H1 (cell line): ENCODE measurements around the gene SETDB2. TPM values are rescaled to one million over a fixed set of nuclear protein-coding genes. Genes with fewer than 3 reads are reported as not detected.

Experiments
- CTCF ChIA-PET: fragments of 300-600 bp; sonication (Branson Sonifier 250); formaldehyde crosslinking; loops from one replicate; lab custom pipeline; 2021; ENCODE audit not compliant: partially characterized antibody; lab: Charles Lee
- POLR2A ChIA-PET: fragments of 300-600 bp; sonication (Branson Sonifier 250); formaldehyde crosslinking; loops from one replicate; lab custom pipeline; 2021; ENCODE audit warnings: inconsistent platforms; ENCODE audit not compliant: partially characterized antibody; lab: Charles Lee
- DNase-seq, 2 experiments: peaks; one replicate each; pipeline versions ENCODE4 v3.0.0 to v3.0.0-alpha.2; 2010 to 2022; ENCODE audit warnings: low spot score in 2 of 2, low read depth in 1 of 2, mixed read lengths in 1 of 2
- FAIRE-seq: peaks from 2 replicates; lab custom pipeline; 2011; peaks lifted over from hg19 to GRCh38; lab: Jason Lieb, UNC
- H2AFZ ChIP-seq: 2 replicates; pipeline ENCODE4 v1.8.1; 2012; ENCODE audit warnings: low read length, inconsistent platforms
- H2AK5ac ChIP-seq: 2 replicates; pipeline ENCODE4 v1.6.1; 2013; ENCODE audit warnings: low read depth, low read length
- H2BK120ac ChIP-seq: replicated peaks from 2 replicates; pipeline ENCODE3; 2013; ENCODE audit warnings: low read depth, low read length, inconsistent platforms
- H2BK12ac ChIP-seq: 2 replicates; pipeline ENCODE4 v1.6.1; 2013; ENCODE audit warnings: low read depth, low read length
- H2BK15ac ChIP-seq: 2 replicates; pipeline ENCODE4 v1.6.1; 2013; ENCODE audit warnings: low read length
- H2BK20ac ChIP-seq: 2 replicates; pipeline ENCODE4 v1.6.1; 2013; ENCODE audit warnings: low read length
- H2BK5ac ChIP-seq: 2 replicates; pipeline ENCODE4 v1.6.1; 2013; ENCODE audit warnings: low read depth, low read length
- H3K14ac ChIP-seq: 2 replicates; pipeline ENCODE4 v1.6.1; 2013; ENCODE audit warnings: inconsistent platforms; ENCODE audit not compliant: insufficient read length
- H3K18ac ChIP-seq: 2 replicates; pipeline ENCODE4 v1.6.1; 2013; ENCODE audit warnings: low read length; ENCODE audit errors: extremely low read depth
- H3K23ac ChIP-seq: 2 replicates; pipeline ENCODE4 v1.6.1; 2013; ENCODE audit warnings: inconsistent platforms; ENCODE audit not compliant: insufficient read length
- H3K23me2 ChIP-seq: 2 replicates; pipeline ENCODE4 v1.6.1; 2013; ENCODE audit warnings: low read depth, low read length
- H3K27ac ChIP-seq: 2 replicates; pipeline ENCODE4 v1.6.1; 2011; ENCODE audit warnings: low read depth, low read length, inconsistent platforms
- H3K27me3 ChIP-seq, 4 experiments: replicated peaks in 1 of 4; 1 replicate in 1 of 4; 2 replicates in 3 of 4; pipeline versions ENCODE4 v1.6.1 to v1.8.1; 2011 to 2013; ENCODE audit warnings: low read length in 3 of 4, mild to moderate bottlenecking in 3 of 4, inconsistent platforms in 2 of 4, mixed read lengths in 2 of 4, moderate library complexity in 1 of 4; ENCODE audit not compliant: control insufficient read depth in 3 of 4, insufficient read depth in 3 of 4; ENCODE audit errors: extremely low read depth in 1 of 4
- H3K36me3 ChIP-seq, 4 experiments: 2 replicates each; pipeline versions ENCODE4 v1.6.1 to v1.8.1; 2011 to 2013; ENCODE audit warnings: mild to moderate bottlenecking in 4 of 4, low read length in 3 of 4, moderate library complexity in 2 of 4, control low read depth in 1 of 4, inconsistent platforms in 1 of 4; ENCODE audit not compliant: insufficient read depth in 4 of 4, control insufficient read depth in 2 of 4
- H3K4ac ChIP-seq: replicated peaks from 2 replicates; pipeline ENCODE3; 2013; ENCODE audit warnings: low read length, low read depth, mixed read lengths, inconsistent platforms; ENCODE audit not compliant: insufficient read length
- H3K4me1 ChIP-seq, 4 experiments: replicated peaks in 1 of 4; 1 replicate in 1 of 4; 2 replicates in 3 of 4; pipeline versions ENCODE4 v1.6.1 to v1.8.1; 2011 to 2013; ENCODE audit warnings: low read length in 3 of 4, inconsistent platforms in 2 of 4, mixed read lengths in 1 of 4; ENCODE audit not compliant: insufficient read depth in 4 of 4, control insufficient read depth in 3 of 4
- H3K4me2 ChIP-seq, 2 experiments: 2 replicates each; pipeline versions ENCODE4 v1.6.1 to v1.8.1; 2011 to 2013; ENCODE audit warnings: low read depth in 2 of 2, low read length in 2 of 2, control low read depth in 1 of 2, inconsistent platforms in 1 of 2, mild to moderate bottlenecking in 1 of 2; ENCODE audit not compliant: insufficient read depth in 1 of 2
- H3K4me3 ChIP-seq, 4 experiments: fragments of 200-600, 300-600 bp in 1 of 4; sonication (generic), shearing (Covaris generic), sonication (Bioruptor Twin) in 1 of 4; 2 replicates each; pipeline versions ENCODE4 v1.5.1 to v1.8.1; 2011 to 2016; ENCODE audit warnings: low read length in 4 of 4, low read depth in 3 of 4, control low read depth in 2 of 4, inconsistent platforms in 2 of 4, mild to moderate bottlenecking in 2 of 4, mixed read lengths in 1 of 4, moderate library complexity in 1 of 4; ENCODE audit not compliant: insufficient read depth in 2 of 4; ENCODE audit errors: extremely low read depth in 1 of 4
- H3K56ac ChIP-seq: replicated peaks from 2 replicates; pipeline ENCODE3; 2013; ENCODE audit warnings: low read depth, mild to moderate bottlenecking, mixed read lengths, low read length, inconsistent platforms; ENCODE audit not compliant: insufficient read length
- H3K79me1 ChIP-seq: 2 replicates; pipeline ENCODE4 v1.6.1; 2013; ENCODE audit warnings: low read depth, low read length, control low read depth
- H3K79me2 ChIP-seq, 2 experiments: 2 replicates each; pipeline versions ENCODE4 v1.6.1 to v1.8.1; 2012 to 2013; ENCODE audit warnings: low read length in 2 of 2, mild to moderate bottlenecking in 2 of 2, inconsistent platforms in 1 of 2; ENCODE audit not compliant: insufficient read depth in 2 of 2, control insufficient read depth in 1 of 2
- H3K9ac ChIP-seq, 4 experiments: replicated peaks in 1 of 4; 1 replicate in 1 of 4; 2 replicates in 3 of 4; pipeline versions ENCODE4 v1.6.1 to v1.8.1; 2011 to 2013; ENCODE audit warnings: low read depth in 3 of 4, low read length in 3 of 4, control low read depth in 2 of 4, mild to moderate bottlenecking in 2 of 4, moderate library complexity in 2 of 4, inconsistent platforms in 1 of 4; ENCODE audit errors: extremely low read depth in 1 of 4
- H3K9me3 ChIP-seq, 2 experiments: 2 replicates each; pipeline versions ENCODE4 v1.6.1 to v1.8.1; 2012 to 2013; ENCODE audit warnings: mild to moderate bottlenecking in 2 of 2, moderate library complexity in 2 of 2, control low read depth in 1 of 2, inconsistent platforms in 1 of 2, low read depth in 1 of 2, low read length in 1 of 2, mixed read lengths in 1 of 2; ENCODE audit not compliant: insufficient read depth in 2 of 2
- H4K20me1 ChIP-seq, 2 experiments: replicated peaks in 1 of 2; 2 replicates each; pipeline versions ENCODE3 to v1.8.1; 2011 to 2013; ENCODE audit warnings: inconsistent platforms in 2 of 2, low read length in 2 of 2, mild to moderate bottlenecking in 1 of 2; ENCODE audit not compliant: insufficient read depth in 2 of 2, control insufficient read depth in 1 of 2
- H4K5ac ChIP-seq: 2 replicates; pipeline ENCODE4 v1.6.1; 2013; ENCODE audit warnings: low read length, low read depth, mixed read lengths, inconsistent platforms; ENCODE audit not compliant: insufficient read length
- H4K8ac ChIP-seq: 2 replicates; pipeline ENCODE4 v1.8.0; 2013; ENCODE audit warnings: mild to moderate bottlenecking, moderate library complexity, low read length, inconsistent platforms; ENCODE audit not compliant: insufficient read depth; ENCODE audit errors: extremely low read depth
- H4K91ac ChIP-seq: replicated peaks from 2 replicates; pipeline ENCODE3; 2013; ENCODE audit warnings: low read length, mixed read lengths, inconsistent platforms; ENCODE audit not compliant: insufficient read length
- CBX8 ChIP-seq: fragments of 300-800, 300-1000 bp; sonication (generic); IDR thresholded peaks from 2 replicates; pipeline ENCODE4 v1.7.1; 2016; ENCODE audit warnings: low read depth, low read length, borderline replicate concordance
- RAD21 ChIP-seq, 2 experiments: IDR thresholded peaks in 1 of 2; conservative IDR thresholded peaks in 1 of 2; 2 replicates each; pipeline ENCODE4 v1.6.1; 2011; ENCODE audit warnings: low read depth in 2 of 2, low read length in 2 of 2, improper control_type of control experiment in 1 of 2, inconsistent platforms in 1 of 2, mild to moderate bottlenecking in 1 of 2, moderate library complexity in 1 of 2
- WGBS, 2 experiments: shearing (Covaris generic) in 1 of 2; methylation state at CpG; one replicate each; pipeline versions ENCODE4 v1.1.6 to v1.1.7; 2013 to 2015; ENCODE audit warnings: low lambda C conversion rate in 2 of 2, mixed read lengths in 2 of 2, inconsistent platforms in 1 of 2, low coverage in 1 of 2, missing lambda C conversion rate in 1 of 2; ENCODE audit not compliant: insufficient replicate concordance in 2 of 2, insufficient coverage in 1 of 2, insufficient read length in 1 of 2; ENCODE audit errors: extremely low coverage in 1 of 2, missing lambda C conversion rate in 1 of 2; 5-methylcytosine and 5-hydroxymethylcytosine counted together
- polyA plus RNA-seq, 7 experiments: library from polyadenylated mRNA; depleted of rRNA in 3 of 7; stranded (reverse) in 5 of 7; unstranded in 2 of 7; fragments of >200 nt in 5 of 7; fragments of 200-250 nt in 2 of 7; gene quantifications; 1 replicate in 5 of 7; 2 replicates in 1 of 7; 4 replicates in 1 of 7; pipeline versions ENCODE4 v1.2.1 to v1.2.3, GENCODE V29; 2011 to 2013; ENCODE audit warnings: missing spikeins in 2 of 7, mixed read lengths in 2 of 7
- total RNA-seq: library from RNA; stranded (reverse); fragmentation: NEBNext Ultra II Directional; extraction: Animal tissue kit (Norgen Biotek cat#: 25700); gene quantifications from 2 replicates; pipeline ENCODE4 v1.2.1, GENCODE V29; 2021
- TF ChIP-seq, protein P1 (sequence below), 3 experiments: IDR thresholded peaks; 1 replicate in 2 of 3; 2 replicates in 1 of 3; pipeline versions ENCODE4 v1.5.1 to v1.6.1; 2011; ENCODE audit warnings: low read length in 3 of 3, mild to moderate bottlenecking in 3 of 3, inconsistent platforms in 2 of 3, low read depth in 1 of 3, moderate library complexity in 1 of 3; ENCODE audit not compliant: insufficient read depth in 1 of 3; ENCODE audit errors: control extremely low read depth in 1 of 3

SETDB2 gene
- total and polyA plus RNA-seq, 2 of the 8 experiments (the other 6 are each of a cell fraction or from before 2014, with no cell fraction given), result 1.2 to 6.1 TPM

DNA sequence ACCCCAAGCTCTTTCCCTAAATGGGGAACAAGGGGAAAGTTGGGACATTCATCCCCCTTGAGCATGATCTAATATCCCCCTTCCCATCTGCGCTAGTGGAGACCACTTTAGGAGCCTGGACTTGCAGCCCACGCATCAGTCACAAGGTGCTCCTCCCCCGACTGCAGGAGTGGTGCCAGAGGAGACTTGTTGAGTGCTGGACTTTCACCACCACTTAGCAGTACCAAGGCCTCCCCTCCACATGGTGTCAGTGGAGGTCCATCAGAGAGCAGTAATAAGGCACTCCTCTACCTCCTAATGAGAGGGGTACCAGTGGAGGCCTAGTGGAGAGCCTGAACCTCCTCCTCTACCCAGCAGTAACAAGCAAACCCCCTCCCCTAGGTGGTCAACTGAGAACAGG lies 22.7 kb upstream of the SETDB2 start:
- Histone ChIP-seq H3K4me2 (no peak overlapping the region; a peak in 1 of 4 replicates), H3K27ac (no peak overlapping the region), H3K79me1 (no peaks in the 10 kb centered on the region), H3K23me2 (no peaks in the 10 kb centered on the region), H3K9ac (no peak overlapping the region), H3K4me3 (no peak overlapping the region), H3K14ac (no peak overlapping the region), H4K8ac (no peak overlapping the region), H3K18ac (no peak overlapping the region), H3K4ac (no peak overlapping the region), H3K79me2 (no peaks in the 10 kb centered on the region), H2BK5ac (no peak overlapping the region), H4K20me1 (no peaks in the 10 kb centered on the region), H3K9me3 (no peaks in the 10 kb centered on the region), H4K5ac (no peak overlapping the region), H4K91ac (no peak overlapping the region), H2BK15ac (no peak overlapping the region), H2BK12ac (no peak overlapping the region), H3K4me1 (no peaks in the 10 kb centered on the region), H3K36me3 (no peaks in the 10 kb centered on the region), H2BK120ac (no peak overlapping the region), H3K23ac (no peak overlapping the region), H3K27me3 (no peaks in the 10 kb centered on the region; a peak in 3 of 7 replicates), H3K56ac (no peak overlapping the region), H2AK5ac (no peak overlapping the region), H2BK20ac (no peak overlapping the region), H2AFZ (0 out of 2 replicates have a peak overlapping the region, but pooled peaks have one; percentile 58)
- WGBS, 2 experiments, result 89% methylated on average over 3 of the region's 3 CpGs; no CpG with 5 or more reads in 1 of the 2 experiments
- CTCF ChIA-PET, result interaction anchor here (0.6 to 1.4 kb wide), 10 partner anchors 11 to 188 kb away, joined by 3 to 7 read pairs (median 3); no protein-coding TSS in a partner anchor
- FAIRE-seq, result peak; percentile 87
- POLR2A ChIA-PET, result interaction anchor here (1.1 kb wide), 1 partner anchor 20 kb away, joined by 3 read pairs; no protein-coding TSS in a partner anchor
- peak in 1 of 2 experiments; percentile 56 for DNase-seq
- TF ChIP-seq, protein P1, sequence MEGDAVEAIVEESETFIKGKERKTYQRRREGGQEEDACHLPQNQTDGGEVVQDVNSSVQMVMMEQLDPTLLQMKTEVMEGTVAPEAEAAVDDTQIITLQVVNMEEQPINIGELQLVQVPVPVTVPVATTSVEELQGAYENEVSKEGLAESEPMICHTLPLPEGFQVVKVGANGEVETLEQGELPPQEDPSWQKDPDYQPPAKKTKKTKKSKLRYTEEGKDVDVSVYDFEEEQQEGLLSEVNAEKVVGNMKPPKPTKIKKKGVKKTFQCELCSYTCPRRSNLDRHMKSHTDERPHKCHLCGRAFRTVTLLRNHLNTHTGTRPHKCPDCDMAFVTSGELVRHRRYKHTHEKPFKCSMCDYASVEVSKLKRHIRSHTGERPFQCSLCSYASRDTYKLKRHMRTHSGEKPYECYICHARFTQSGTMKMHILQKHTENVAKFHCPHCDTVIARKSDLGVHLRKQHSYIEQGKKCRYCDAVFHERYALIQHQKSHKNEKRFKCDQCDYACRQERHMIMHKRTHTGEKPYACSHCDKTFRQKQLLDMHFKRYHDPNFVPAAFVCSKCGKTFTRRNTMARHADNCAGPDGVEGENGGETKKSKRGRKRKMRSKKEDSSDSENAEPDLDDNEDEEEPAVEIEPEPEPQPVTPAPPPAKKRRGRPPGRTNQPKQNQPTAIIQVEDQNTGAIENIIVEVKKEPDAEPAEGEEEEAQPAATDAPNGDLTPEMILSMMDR (IDR thresholded peaks at IDR 0.05; ENCODE audit: control extremely low read depth in 1 of 3, insufficient read depth in 1 of 3, low read depth in 1 of 3, low read length in 3 of 3), result peak; percentile 50 to 70 (median 66)
- peak; percentile 86 to 89 for TF ChIP-seq RAD21 (IDR thresholded peaks at IDR 0.05 in 1 of 2, conservative IDR thresholded peaks at IDR 0.05 in 1 of 2; ENCODE audit: low read depth in 2 of 2, low read length in 2 of 2)
- no peak for TF ChIP-seq CBX8
